Gastrocnemius medialis (tissue), 4 donors: ENCODE results near the gene IRAK1BP1. TPM values are rescaled to one million over a fixed set of nuclear protein-coding genes. Genes with fewer than 3 reads are reported as not detected.

Experiments used
- ATAC-seq, 2 donors: fragments of 150-250 bp; one replicate each; pipeline ENCODE4 v1.9.1; 2016
- DNase-seq, 2 donors: peaks; one replicate each; pipeline ENCODE4 v3.0.0-alpha.2; 2019
- H3K27ac ChIP-seq, 4 donors: fragments of 200-600 bp; sonication (generic); 1 replicate in 1 of 4; 2 replicates in 3 of 4; pipeline ENCODE4 v1.5.1; 2016 to 2018; ENCODE audit warnings: mild to moderate bottlenecking in 2 of 4, moderate library complexity in 1 of 4
- H3K27me3 ChIP-seq, 3 donors: fragments of 200-600 bp; sonication (generic) in 2 of 3; 1 replicate in 1 of 3; 2 replicates in 2 of 3; pipeline versions ENCODE4 v1.5.1 to v1.6.0; 2016 to 2019; ENCODE audit warnings: mild to moderate bottlenecking in 1 of 3, moderate library complexity in 1 of 3
- H3K36me3 ChIP-seq, 2 donors: fragments of 200-600 bp; sonication (generic) in 1 of 2; one replicate each; pipeline ENCODE4 v1.5.1; 2017 to 2018
- H3K4me1 ChIP-seq, 2 donors: fragments of 200-600 bp; sonication (generic) in 1 of 2; one replicate each; pipeline ENCODE4 v1.5.1; 2016 to 2017; ENCODE audit warnings: mild to moderate bottlenecking in 2 of 2
- H3K4me3 ChIP-seq, 4 donors: fragments of 200-600 bp; sonication (generic) in 3 of 4; 1 replicate in 1 of 4; 2 replicates in 3 of 4; pipeline ENCODE4 v1.5.1; 2016 to 2019; ENCODE audit warnings: mild to moderate bottlenecking in 2 of 4
- H3K9me3 ChIP-seq, 3 donors: fragments of 200-600 bp; sonication (generic) in 2 of 3; 1 replicate in 1 of 3; 2 replicates in 2 of 3; pipeline ENCODE4 v1.5.1; 2016 to 2019
- CTCF ChIP-seq, 5 experiments: fragments of 450-650 bp in 3 of 5; fragments of 200-600 bp in 2 of 5; sonication (generic) in 2 of 5; IDR thresholded peaks in 4 of 5; conservative IDR thresholded peaks in 1 of 5; 1 replicate in 4 of 5; 2 replicates in 1 of 5; pipeline ENCODE4 v1.5.1; 2016 to 2019; ENCODE audit warnings: antibody characterized with exemption in 5 of 5, mild to moderate bottlenecking in 3 of 5, moderate library complexity in 3 of 5
- POLR2A ChIP-seq, 2 donors: fragments of 450-650 bp; IDR thresholded peaks; one replicate each; pipeline ENCODE4 v1.6.1; 2017; ENCODE audit warnings: antibody characterized with exemption in 2 of 2, mild to moderate bottlenecking in 2 of 2, moderate library complexity in 2 of 2
- in situ Hi-C, 4 donors: fragments of 200-750 bp; cut with MboI; loops; one replicate each; pipeline versions ENCODE4 v1.15.0 to v1.8.0; 2017; ENCODE audit warnings: low sequenced_read_pairs in 4 of 4
- intact Hi-C: fragments of 100-400 bp; cut with DNase I; formaldehyde crosslinking; loops from one replicate; pipeline ENCODE4 v1.15.1; 2023; ENCODE audit warnings: low total_unique reads
- total RNA-seq, 4 donors: library from RNA; depleted of rRNA; stranded (reverse); fragments of >200 nt; gene quantifications; one replicate each; pipeline versions ENCODE4 v1.1.0 to v1.2.3, GENCODE V29; 2016

Gene IRAK1BP1
- total RNA-seq, 4 donors from 2014 or later: 0.75 to 1.8 (median 1.0) TPM

GRCh38 chr6:78842953-78843352, 24.4 kb upstream of the IRAK1BP1 start:
- Histone ChIP-seq H3K4me3 (no peak overlapping the region), H3K27ac (no peak overlapping the region), H3K9me3 (no peaks in the 10 kb centered on the region), H3K36me3 (no peaks in the 10 kb centered on the region), H3K4me1 (no peaks in the 10 kb centered on the region), H3K27me3 (no peaks in the 10 kb centered on the region)
- DNase-seq: no peak
- in situ Hi-C loops (no loop called here), intact Hi-C loops (no loop called here)
- TF ChIP-seq POLR2A (IDR thresholded peaks at IDR 0.05): no peak
- no peak for TF ChIP-seq CTCF (IDR thresholded peaks at IDR 0.05 in 4 of 5, conservative IDR thresholded peaks at IDR 0.05 in 1 of 5)
- ATAC-seq: no peak

- in situ Hi-C loops (no loop called here), intact Hi-C loops (no loop called here)
- no peaks in the 10 kb centered on the region for H3K9me3 ChIP-seq
- H3K27me3 ChIP-seq: no peaks in the 10 kb centered on the region
- no peak overlapping the region for H3K4me3 ChIP-seq
- ATAC-seq (no peak), DNase-seq (no peak)
- no peaks in the 10 kb centered on the region for H3K36me3 ChIP-seq
- no peak overlapping the region for H3K27ac ChIP-seq
- TF ChIP-seq POLR2A (IDR thresholded peaks at IDR 0.05) (no peak), CTCF (IDR thresholded peaks at IDR 0.05 in 4 of 5, conservative IDR thresholded peaks at IDR 0.05 in 1 of 5) (no peak)
- no peaks in the 10 kb centered on the region for H3K4me1 ChIP-seq
Observed at GRCh38 chr6:78844899-78845298, 22.5 kb upstream of the IRAK1BP1 start.

GRCh38 chr6:78845567-78845966, 21.8 kb upstream of the IRAK1BP1 start:
- in situ Hi-C loops: no loop called here
- Histone ChIP-seq H3K27me3 (no peaks in the 10 kb centered on the region), H3K27ac (no peak overlapping the region), H3K4me1 (no peaks in the 10 kb centered on the region), H3K9me3 (no peaks in the 10 kb centered on the region), H3K36me3 (no peaks in the 10 kb centered on the region), H3K4me3 (no peak overlapping the region)
- no peak for DNase-seq
- ATAC-seq: no peak
- TF ChIP-seq CTCF (IDR thresholded peaks at IDR 0.05 in 4 of 5, conservative IDR thresholded peaks at IDR 0.05 in 1 of 5) (no peak), POLR2A (IDR thresholded peaks at IDR 0.05) (no peak)
- intact Hi-C loops: no loop called here

GRCh38 chr6:78850621-78851020, 16.7 kb upstream of the IRAK1BP1 start:
- TF ChIP-seq CTCF (IDR thresholded peaks at IDR 0.05 in 4 of 5, conservative IDR thresholded peaks at IDR 0.05 in 1 of 5): no peak
- TF ChIP-seq POLR2A (IDR thresholded peaks at IDR 0.05): no peak
- DNase-seq: no peak
- Histone ChIP-seq H3K27me3 (no peaks in the 10 kb centered on the region), H3K9me3 (no peaks in the 10 kb centered on the region), H3K4me1 (no peaks in the 10 kb centered on the region), H3K27ac (no peak overlapping the region), H3K4me3 (no peak overlapping the region), H3K36me3 (no peaks in the 10 kb centered on the region)
- in situ Hi-C loops (no loop called here), intact Hi-C loops (no loop called here)
- no peak for ATAC-seq

GRCh38 chr6:78851156-78851555, 16.2 kb upstream of the IRAK1BP1 start:
- H3K9me3 ChIP-seq: no peaks in the 10 kb centered on the region
- in situ Hi-C loops: no loop called here
- no peaks in the 10 kb centered on the region for H3K36me3 ChIP-seq
- no peaks in the 10 kb centered on the region for H3K4me1 ChIP-seq
- ATAC-seq (no peak), DNase-seq (no peak)
- TF ChIP-seq CTCF (IDR thresholded peaks at IDR 0.05 in 4 of 5, conservative IDR thresholded peaks at IDR 0.05 in 1 of 5) (no peak), POLR2A (IDR thresholded peaks at IDR 0.05) (no peak)
- H3K27me3 ChIP-seq: no peaks in the 10 kb centered on the region
- H3K4me3 ChIP-seq: no peak overlapping the region
- H3K27ac ChIP-seq: no peak overlapping the region
- intact Hi-C loops: no loop called here
